SK-N-SH (cell line): ENCODE data around the gene DOK6.

Experiments used
- FOSL2 ChIP-seq: IDR thresholded peaks from 2 replicates; pipeline ENCODE4 v1.4.0; 2012; ENCODE audit warnings: low read depth, mild to moderate bottlenecking, moderate library complexity, borderline replicate concordance
- MAX ChIP-seq: IDR thresholded peaks from 2 replicates; pipeline ENCODE4 v1.4.0; 2012; ENCODE audit warnings: low read depth
- RFX5 ChIP-seq: IDR thresholded peaks from 2 replicates; pipeline ENCODE4 v1.6.1; 2012; ENCODE audit warnings: mild to moderate bottlenecking, improper control_type of control experiment, low read length

DNA sequence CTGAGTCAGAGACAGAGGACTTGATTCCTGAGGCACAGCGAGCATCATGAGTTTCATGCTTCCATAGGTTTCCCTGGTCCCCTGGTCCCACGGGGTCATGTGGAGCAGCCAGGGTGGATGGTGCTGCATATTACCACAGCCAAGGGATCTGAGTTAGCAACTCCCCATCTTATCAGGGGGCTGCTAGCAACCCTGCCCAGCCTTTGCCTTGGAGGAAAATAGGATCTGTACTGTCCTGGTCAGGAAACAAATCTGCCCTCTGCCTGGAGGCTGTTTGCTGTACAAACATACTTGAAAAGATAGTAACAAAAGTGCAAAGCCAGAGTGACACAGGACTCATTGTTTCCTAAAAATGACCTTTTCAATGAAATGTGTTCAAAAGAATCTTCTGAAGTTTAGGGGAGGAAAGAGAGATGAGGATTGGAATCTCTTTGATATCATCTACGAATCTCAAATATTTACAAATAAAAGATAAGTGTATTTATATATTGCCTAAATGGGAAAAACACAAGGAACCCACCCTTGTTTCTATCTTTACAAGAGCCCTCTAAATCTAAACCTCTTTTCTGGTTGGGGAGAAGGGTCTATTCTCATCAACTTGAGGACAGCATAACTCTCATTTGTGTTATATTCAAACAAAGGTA is 352.2 kb downstream of the DOK6 start:
- TF ChIP-seq RFX5 (no peak), MAX (no peak), FOSL2 (no peak)
